Stomach (tissue), 9 donors: ENCODE data around the gene SCAF4. TPM values are rescaled to one million over a fixed set of nuclear protein-coding genes. Genes with fewer than 3 reads are reported as not detected.

Source experiments
- DNase-seq, 2 donors: peaks; one replicate each; pipeline versions ENCODE4 v3.0.0 to v3.0.0-alpha.2; 2013 to 2019
- H3K27ac ChIP-seq, 5 donors: fragments of 200-600 bp in 4 of 5; sonication (generic) in 4 of 5; one replicate each; pipeline ENCODE4 v1.5.1; 2013 to 2019; ENCODE audit warnings: mild to moderate bottlenecking in 1 of 5, moderate library complexity in 1 of 5
- H3K27me3 ChIP-seq, 3 donors: fragments of 200-600 bp; sonication (generic); one replicate each; pipeline ENCODE4 v1.5.1; 2017 to 2019; ENCODE audit warnings: mixed run types in 1 of 3
- H3K36me3 ChIP-seq, 4 donors: fragments of 200-600 bp; sonication (generic); 1 replicate in 3 of 4; 2 replicates in 1 of 4; pipeline ENCODE4 v1.5.1; 2016 to 2019
- H3K4me1 ChIP-seq, 4 donors: fragments of 200-600 bp; sonication (generic); one replicate each; pipeline ENCODE4 v1.5.1; 2016 to 2019
- H3K4me3 ChIP-seq, 4 donors: fragments of 200-600 bp; sonication (generic) in 3 of 4; one replicate each; pipeline ENCODE4 v1.5.1; 2016 to 2019; ENCODE audit warnings: mild to moderate bottlenecking in 1 of 4
- H3K9me3 ChIP-seq, 4 donors: fragments of 200-600 bp; sonication (generic); one replicate each; pipeline ENCODE4 v1.5.1; 2016 to 2019
- EP300 ChIP-seq: sonication (generic); formaldehyde crosslinking; IDR thresholded peaks from one replicate; pipeline ENCODE4 v1.6.1; 2017; ENCODE audit warnings: antibody characterized with exemption
- POLR2A ChIP-seq, 4 donors: fragments of 450-650 bp; IDR thresholded peaks; one replicate each; pipeline ENCODE4 v1.6.1; 2016; ENCODE audit warnings: antibody characterized with exemption in 4 of 4, control low read depth in 2 of 4, mild to moderate bottlenecking in 1 of 4, moderate library complexity in 1 of 4
- POLR2AphosphoS5 ChIP-seq, 3 donors: sonication (generic); formaldehyde crosslinking; IDR thresholded peaks; one replicate each; pipeline ENCODE4 v1.6.1; 2016; ENCODE audit warnings: antibody characterized with exemption in 3 of 3
- WGBS, 5 donors: extraction: QIAGEN DNeasy Blood & Tissue Kit in 3 of 5; methylation state at CpG; one replicate each; pipeline versions ENCODE4 v1.1.5 to v1.1.7; 2013 to 2018; 5-methylcytosine and 5-hydroxymethylcytosine counted together
- intact Hi-C: fragments of 100-400 bp; cut with DNase I; formaldehyde crosslinking; loops from one replicate; pipeline ENCODE4 v1.15.1; 2023; ENCODE audit warnings: low total_unique reads
- polyA plus RNA-seq, 3 donors: library from polyadenylated mRNA; stranded (reverse); fragments of 200-250 nt; gene quantifications; one replicate each; pipeline ENCODE4 v1.2.3, GENCODE V29; 2013
- total RNA-seq, 5 donors: library from RNA; depleted of rRNA; stranded (reverse); fragments of >200 nt; gene quantifications; one replicate each; pipeline versions ENCODE4 v1.1.0 to v1.2.3, GENCODE V29; 2014 to 2016
- TF ChIP-seq, protein P1 (sequence below), 7 experiments: fragments of 450-650 bp in 4 of 7; fragments of 200-600 bp in 3 of 7; sonication (generic) in 3 of 7; IDR thresholded peaks; one replicate each; pipeline ENCODE4 v1.5.1; 2016 to 2019; ENCODE audit warnings: antibody characterized with exemption in 7 of 7, control low read depth in 2 of 7, mild to moderate bottlenecking in 1 of 7
- donor health status: healthy with polysubstance abuse.
- donor health status: Bipolar disorder and iron deficiency.
- donor health status: healthy.

SCAF4 gene
- total and polyA plus RNA-seq, 8 donors: 5.4 to 34.4 (median 13.6) TPM

GRCh38 chr21:31756787-31757186 is 24.9 kb upstream of the SCAF4 start:
- H3K27me3 ChIP-seq: no peaks in the 10 kb centered on the region
- no peak overlapping the region for H3K27ac ChIP-seq
- no peak for DNase-seq
- H3K9me3 ChIP-seq: no peaks in the 10 kb centered on the region
- H3K4me3 ChIP-seq: no peak overlapping the region
- 68 to 80% (median 75%) methylated on average over 1 of the region's 1 CpG for WGBS, 5 donors
- intact Hi-C loops: no loop called here
- H3K36me3 ChIP-seq: no peaks in the 10 kb centered on the region
- no peaks in the 10 kb centered on the region for H3K4me1 ChIP-seq
- no peak for TF ChIP-seq EP300
- TF ChIP-seq POLR2AphosphoS5 (IDR thresholded peaks at IDR 0.05): no peak
- TF ChIP-seq, protein P1, sequence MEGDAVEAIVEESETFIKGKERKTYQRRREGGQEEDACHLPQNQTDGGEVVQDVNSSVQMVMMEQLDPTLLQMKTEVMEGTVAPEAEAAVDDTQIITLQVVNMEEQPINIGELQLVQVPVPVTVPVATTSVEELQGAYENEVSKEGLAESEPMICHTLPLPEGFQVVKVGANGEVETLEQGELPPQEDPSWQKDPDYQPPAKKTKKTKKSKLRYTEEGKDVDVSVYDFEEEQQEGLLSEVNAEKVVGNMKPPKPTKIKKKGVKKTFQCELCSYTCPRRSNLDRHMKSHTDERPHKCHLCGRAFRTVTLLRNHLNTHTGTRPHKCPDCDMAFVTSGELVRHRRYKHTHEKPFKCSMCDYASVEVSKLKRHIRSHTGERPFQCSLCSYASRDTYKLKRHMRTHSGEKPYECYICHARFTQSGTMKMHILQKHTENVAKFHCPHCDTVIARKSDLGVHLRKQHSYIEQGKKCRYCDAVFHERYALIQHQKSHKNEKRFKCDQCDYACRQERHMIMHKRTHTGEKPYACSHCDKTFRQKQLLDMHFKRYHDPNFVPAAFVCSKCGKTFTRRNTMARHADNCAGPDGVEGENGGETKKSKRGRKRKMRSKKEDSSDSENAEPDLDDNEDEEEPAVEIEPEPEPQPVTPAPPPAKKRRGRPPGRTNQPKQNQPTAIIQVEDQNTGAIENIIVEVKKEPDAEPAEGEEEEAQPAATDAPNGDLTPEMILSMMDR (IDR thresholded peaks at IDR 0.05): no peak
- TF ChIP-seq POLR2A (IDR thresholded peaks at IDR 0.05): no peak

DNA sequence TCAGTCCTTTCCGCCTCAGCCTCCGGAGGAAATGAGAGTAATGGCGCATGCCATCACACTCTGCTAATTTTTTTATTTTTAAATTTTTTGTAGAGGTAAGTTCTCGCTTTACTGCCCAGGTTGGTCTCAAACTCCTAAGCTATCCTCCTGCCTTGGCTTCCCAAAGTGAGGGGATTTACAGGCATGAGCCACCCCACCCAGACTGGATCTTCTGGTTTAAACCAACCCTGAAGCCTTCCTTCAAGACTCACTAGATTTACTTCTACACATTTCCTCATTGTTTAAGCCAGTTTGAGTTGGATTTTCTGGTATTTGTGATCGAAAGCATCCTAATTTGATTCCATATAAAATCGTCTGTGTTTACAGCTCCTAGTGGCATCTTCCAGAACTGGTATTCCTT is 23.1 kb upstream of the SCAF4 start:
- TF ChIP-seq POLR2AphosphoS5 (IDR thresholded peaks at IDR 0.05) (no peak), EP300 (no peak), POLR2A (IDR thresholded peaks at IDR 0.05) (no peak)
- TF ChIP-seq, protein P1 (IDR thresholded peaks at IDR 0.05): no peak
- DNase-seq: no peak
- intact Hi-C loops: no loop called here
- H3K4me3 ChIP-seq: no peak overlapping the region
- H3K36me3 ChIP-seq: no peaks in the 10 kb centered on the region
- 87 to 93% (median 90%) methylated on average over 6 of the region's 6 CpGs for WGBS, 5 donors
- H3K9me3 ChIP-seq: no peaks in the 10 kb centered on the region
- H3K4me1 ChIP-seq: no peaks in the 10 kb centered on the region
- H3K27ac ChIP-seq: no peak overlapping the region
- H3K27me3 ChIP-seq: no peaks in the 10 kb centered on the region

- H3K4me3 ChIP-seq: no peak overlapping the region
- H3K27me3 ChIP-seq: no peaks in the 10 kb centered on the region
- H3K4me1 ChIP-seq: no peaks in the 10 kb centered on the region
- no peaks in the 10 kb centered on the region for H3K9me3 ChIP-seq
- intact Hi-C loops: no loop called here
- DNase-seq: no peak
- 86 to 97% (median 93%) methylated on average over 1 of the region's 1 CpG for WGBS, 5 donors
- H3K27ac ChIP-seq: no peak overlapping the region
- H3K36me3 ChIP-seq: no peaks in the 10 kb centered on the region
- TF ChIP-seq POLR2A (IDR thresholded peaks at IDR 0.05) (no peak), POLR2AphosphoS5 (IDR thresholded peaks at IDR 0.05) (no peak), EP300 (no peak)
- TF ChIP-seq, protein P1 (IDR thresholded peaks at IDR 0.05): no peak
Observed at GRCh38 chr21:31754708-31754960, 22.7 kb upstream of the SCAF4 start.

- DNase-seq: no peak
- Histone ChIP-seq H3K4me1 (no peaks in the 10 kb centered on the region), H3K9me3 (no peaks in the 10 kb centered on the region), H3K36me3 (no peaks in the 10 kb centered on the region), H3K27ac (no peak overlapping the region), H3K27me3 (no peaks in the 10 kb centered on the region), H3K4me3 (no peak overlapping the region)
- TF ChIP-seq, protein P1 (IDR thresholded peaks at IDR 0.05): no peak
- 66 to 74% (median 70%) methylated on average over 4 of the region's 4 CpGs for WGBS, 5 donors
- intact Hi-C loops: no loop called here
Observed at GRCh38 chr21:31753949-31754707, 22.2 kb upstream of the SCAF4 start.
